Adrenal gland (tissue), 5 donors: ENCODE data around the gene BCORL1.

Experiments used
- CTCF ChIP-seq, 6 experiments: fragments of 450-650 bp in 4 of 6; fragments of 200-600 bp in 2 of 6; sonication (generic) in 1 of 6; IDR thresholded peaks; 1 replicate in 5 of 6; 2 replicates in 1 of 6; pipeline versions ENCODE4 v1.5.1 to v1.8.0; 2016 to 2021; ENCODE audit warnings: antibody characterized with exemption in 6 of 6, mild to moderate bottlenecking in 2 of 6, moderate library complexity in 1 of 6
- POLR2A ChIP-seq, 2 donors: fragments of 450-650 bp; IDR thresholded peaks; one replicate each; pipeline ENCODE4 v1.6.1; 2017; ENCODE audit warnings: antibody characterized with exemption in 2 of 2, mild to moderate bottlenecking in 2 of 2, moderate library complexity in 1 of 2
- donor health status: DM: no; HTN: no; CAD: no.

GRCh38 chrX:130098210-130098552 is 115.7 kb downstream of the BCORL1 start:
- TF ChIP-seq POLR2A (IDR thresholded peaks at IDR 0.05) (no peak), CTCF (IDR thresholded peaks at IDR 0.05) (no peak)
